ENCODE data around the gene GNE.

DNA sequence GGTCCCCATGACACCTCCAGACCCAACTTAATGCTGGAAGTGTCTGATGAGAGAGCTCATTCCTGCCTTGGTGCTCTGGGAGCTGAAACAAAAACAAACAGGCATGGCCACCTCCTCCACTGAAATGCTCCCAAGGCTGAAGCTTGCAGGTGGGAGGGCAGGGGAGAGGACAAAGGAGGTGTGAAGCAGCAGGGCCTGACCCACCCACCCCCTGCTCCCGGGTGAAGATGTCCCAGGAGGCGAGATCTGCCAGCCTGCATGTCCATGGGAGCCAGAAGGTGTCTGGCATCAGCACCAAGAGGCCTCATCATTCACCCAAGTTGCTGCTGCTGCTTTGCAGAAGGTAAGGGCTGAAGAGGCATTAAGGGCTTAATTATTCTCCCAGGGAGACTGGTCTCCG lies 93.3 kb downstream of the GNE start:
- TF ChIP-seq, protein P1, sequence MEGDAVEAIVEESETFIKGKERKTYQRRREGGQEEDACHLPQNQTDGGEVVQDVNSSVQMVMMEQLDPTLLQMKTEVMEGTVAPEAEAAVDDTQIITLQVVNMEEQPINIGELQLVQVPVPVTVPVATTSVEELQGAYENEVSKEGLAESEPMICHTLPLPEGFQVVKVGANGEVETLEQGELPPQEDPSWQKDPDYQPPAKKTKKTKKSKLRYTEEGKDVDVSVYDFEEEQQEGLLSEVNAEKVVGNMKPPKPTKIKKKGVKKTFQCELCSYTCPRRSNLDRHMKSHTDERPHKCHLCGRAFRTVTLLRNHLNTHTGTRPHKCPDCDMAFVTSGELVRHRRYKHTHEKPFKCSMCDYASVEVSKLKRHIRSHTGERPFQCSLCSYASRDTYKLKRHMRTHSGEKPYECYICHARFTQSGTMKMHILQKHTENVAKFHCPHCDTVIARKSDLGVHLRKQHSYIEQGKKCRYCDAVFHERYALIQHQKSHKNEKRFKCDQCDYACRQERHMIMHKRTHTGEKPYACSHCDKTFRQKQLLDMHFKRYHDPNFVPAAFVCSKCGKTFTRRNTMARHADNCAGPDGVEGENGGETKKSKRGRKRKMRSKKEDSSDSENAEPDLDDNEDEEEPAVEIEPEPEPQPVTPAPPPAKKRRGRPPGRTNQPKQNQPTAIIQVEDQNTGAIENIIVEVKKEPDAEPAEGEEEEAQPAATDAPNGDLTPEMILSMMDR (IDR thresholded peaks at IDR 0.05 in 2 of 3, conservative IDR thresholded peaks at IDR 0.05 in 1 of 3; ENCODE audit: insufficient read depth in 2 of 3, low read depth in 1 of 3, low read length in 3 of 3) = no peak
- no peak for TF ChIP-seq TBL1XR1 (IDR thresholded peaks at IDR 0.05; ENCODE audit: low read length in 2 of 2)
- no peak for TF ChIP-seq FOXK2 (conservative IDR thresholded peaks at IDR 0.05 in 1 of 2, IDR thresholded peaks at IDR 0.05 in 1 of 2; ENCODE audit: low read depth in 2 of 2)
- no peak for TF ChIP-seq ZEB2 (IDR thresholded peaks at IDR 0.05)
- no peak for TF ChIP-seq CBX2 (IDR thresholded peaks at IDR 0.05; ENCODE audit: insufficient read depth, low read length, poor library complexity, severe bottlenecking)
- no peak for TF ChIP-seq CBX5 (IDR thresholded peaks at IDR 0.05; ENCODE audit: borderline replicate concordance, low read depth)
- no peak for TF ChIP-seq ESRRA (IDR thresholded peaks at IDR 0.05; ENCODE audit: borderline replicate concordance, low read depth)

Measured in K562 (cell line).